Activated T-helper 17 cell treated with anti-CD3 and anti-CD28 coated beads, Interleukin-2, amount 50 U/mL, for 72 hours (primary cell): ENCODE measurements around the gene TSC22D3. TPM values are rescaled to one million over a fixed set of nuclear protein-coding genes. Genes with fewer than 3 reads are reported as not detected.

Experiments
- ATAC-seq: fragments of 150-1000 bp; cut with Tn5 transposase; replicated peaks from 2 replicates; pipeline ENCODE4 v1.10.0; 2021; ENCODE audit warnings: mild to moderate bottlenecking, moderate library complexity
- H3K27ac Mint-ChIP-seq: one replicate; pipeline ENCODE4 v1.8.0; 2022; ENCODE audit warnings: mixed read lengths
- H3K27me3 Mint-ChIP-seq: one replicate; pipeline ENCODE4 v1.8.0; 2022; ENCODE audit warnings: mixed read lengths
- H3K36me3 Mint-ChIP-seq: one replicate; pipeline ENCODE4 v1.8.0; 2022; ENCODE audit warnings: low read depth, mild to moderate bottlenecking, mixed read lengths
- H3K4me1 Mint-ChIP-seq: one replicate; pipeline ENCODE4 v1.8.0; 2022; ENCODE audit warnings: mixed read lengths
- H3K4me3 Mint-ChIP-seq: one replicate; pipeline ENCODE4 v1.8.0; 2022; ENCODE audit warnings: mild to moderate bottlenecking, mixed read lengths
- H3K9me3 Mint-ChIP-seq: one replicate; pipeline ENCODE4 v1.8.0; 2022; ENCODE audit warnings: mixed read lengths
- total RNA-seq, 2 donors: library from RNA; stranded (reverse); gene quantifications; one replicate each; pipeline ENCODE4 v1.2.3, GENCODE V29; 2022

The TSC22D3 gene
- total RNA-seq, 2 donors from 2014 or later, result 49.9 to 199 TPM

- H3K4me1 Mint-ChIP-seq, result no peaks in the 10 kb centered on the region
- H3K9me3 Mint-ChIP-seq, result no peaks in the 10 kb centered on the region
- no peaks in the 10 kb centered on the region for H3K36me3 Mint-ChIP-seq
- no peak overlapping the region for H3K27ac Mint-ChIP-seq
- H3K4me3 Mint-ChIP-seq, result no peak overlapping the region
- H3K27me3 Mint-ChIP-seq, result no peaks in the 10 kb centered on the region
- no peak for ATAC-seq
These were observed 5.8 kb downstream of the TSC22D3 start for GRCh38 chrX:107769581-107770317.

- Mint-ChIP-seq H3K27me3 (no peaks in the 10 kb centered on the region), H3K27ac (no peak overlapping the region), H3K36me3 (no peaks in the 10 kb centered on the region), H3K4me1 (no peaks in the 10 kb centered on the region), H3K4me3 (no peak overlapping the region), H3K9me3 (no peaks in the 10 kb centered on the region)
- no peak for ATAC-seq
These were observed 7.5 kb downstream of the TSC22D3 start for GRCh38 chrX:107768051-107768450.

GRCh38 chrX:107766470-107767150 lies 9.0 kb downstream of the TSC22D3 start:
- H3K9me3 Mint-ChIP-seq, result no peaks in the 10 kb centered on the region
- no peak overlapping the region for H3K4me3 Mint-ChIP-seq
- ATAC-seq, result no peak
- no peaks in the 10 kb centered on the region for H3K4me1 Mint-ChIP-seq
- no peak overlapping the region for H3K27ac Mint-ChIP-seq
- no peaks in the 10 kb centered on the region for H3K27me3 Mint-ChIP-seq
- no peaks in the 10 kb centered on the region for H3K36me3 Mint-ChIP-seq

- Mint-ChIP-seq H3K9me3 (no peaks in the 10 kb centered on the region), H3K4me1 (no peaks in the 10 kb centered on the region), H3K36me3 (no peaks in the 10 kb centered on the region), H3K4me3 (no peak overlapping the region), H3K27ac (no peak overlapping the region), H3K27me3 (no peaks in the 10 kb centered on the region)
- ATAC-seq, result no peak
These were observed 10.6 kb downstream of the TSC22D3 start for GRCh38 chrX:107764845-107765608.

GRCh38 chrX:107763647-107764046 lies 11.9 kb downstream of the TSC22D3 start:
- Mint-ChIP-seq H3K4me3 (no peak overlapping the region), H3K4me1 (no peaks in the 10 kb centered on the region), H3K27ac (no peak overlapping the region), H3K27me3 (no peaks in the 10 kb centered on the region), H3K9me3 (no peaks in the 10 kb centered on the region), H3K36me3 (no peaks in the 10 kb centered on the region)
- no peak for ATAC-seq

GRCh38 chrX:107760304-107761077 lies 15.1 kb downstream of the TSC22D3 start:
- Mint-ChIP-seq H3K9me3 (no peaks in the 10 kb centered on the region), H3K27ac (no peak overlapping the region), H3K4me1 (no peaks in the 10 kb centered on the region), H3K27me3 (no peaks in the 10 kb centered on the region), H3K4me3 (no peak overlapping the region), H3K36me3 (no peaks in the 10 kb centered on the region)
- ATAC-seq, result no peak

- Mint-ChIP-seq H3K27ac (no peak overlapping the region), H3K36me3 (no peaks in the 10 kb centered on the region), H3K4me3 (no peak overlapping the region), H3K4me1 (no peaks in the 10 kb centered on the region), H3K9me3 (no peaks in the 10 kb centered on the region), H3K27me3 (no peaks in the 10 kb centered on the region)
- no peak for ATAC-seq
These were observed 17.3 kb downstream of the TSC22D3 start for GRCh38 chrX:107758231-107758766.

- no peak overlapping the region for H3K4me3 Mint-ChIP-seq
- peak overlapping the region; percentile 46 for H3K27ac Mint-ChIP-seq
- H3K9me3 Mint-ChIP-seq, result no peaks in the 10 kb centered on the region
- no peak for ATAC-seq
- no peaks in the 10 kb centered on the region for H3K4me1 Mint-ChIP-seq
- H3K27me3 Mint-ChIP-seq, result no peaks in the 10 kb centered on the region
- H3K36me3 Mint-ChIP-seq, result no peaks in the 10 kb centered on the region
These were observed 19.9 kb downstream of the TSC22D3 start for GRCh38 chrX:107755721-107756120.

GRCh38 chrX:107753187-107753586 lies 22.4 kb downstream of the TSC22D3 start:
- Mint-ChIP-seq H3K9me3 (no peaks in the 10 kb centered on the region), H3K27me3 (no peaks in the 10 kb centered on the region), H3K27ac (no peak overlapping the region), H3K4me1 (no peaks in the 10 kb centered on the region), H3K36me3 (no peaks in the 10 kb centered on the region), H3K4me3 (no peak overlapping the region)
- ATAC-seq, result no peak

GRCh38 chrX:107752714-107753113 lies 22.9 kb downstream of the TSC22D3 start:
- no peak overlapping the region for H3K4me3 Mint-ChIP-seq

GRCh38 chrX:107752043-107752442 lies 23.5 kb downstream of the TSC22D3 start:
- no peaks in the 10 kb centered on the region for H3K4me1 Mint-ChIP-seq
- H3K27me3 Mint-ChIP-seq, result no peaks in the 10 kb centered on the region
- no peak overlapping the region for H3K27ac Mint-ChIP-seq

More at GRCh38 chrX:107752714-107753113, 22.9 kb downstream of the TSC22D3 start:
- Mint-ChIP-seq H3K4me1 (no peaks in the 10 kb centered on the region), H3K27me3 (no peaks in the 10 kb centered on the region), H3K36me3 (no peaks in the 10 kb centered on the region), H3K27ac (no peak overlapping the region), H3K9me3 (no peaks in the 10 kb centered on the region)
- no peak for ATAC-seq

GRCh38 chrX:107750861-107751445 lies 24.6 kb downstream of the TSC22D3 start:
- Mint-ChIP-seq H3K4me1 (no peaks in the 10 kb centered on the region), H3K4me3 (no peak overlapping the region), H3K27me3 (no peaks in the 10 kb centered on the region), H3K36me3 (no peaks in the 10 kb centered on the region), H3K9me3 (no peaks in the 10 kb centered on the region), H3K27ac (no peak overlapping the region)
- ATAC-seq, result no peak

More at GRCh38 chrX:107752043-107752442, 23.5 kb downstream of the TSC22D3 start:
- Mint-ChIP-seq H3K4me3 (no peak overlapping the region), H3K36me3 (no peaks in the 10 kb centered on the region), H3K9me3 (no peaks in the 10 kb centered on the region)
- ATAC-seq, result no peak

- no peaks in the 10 kb centered on the region for H3K4me1 Mint-ChIP-seq
- no peaks in the 10 kb centered on the region for H3K9me3 Mint-ChIP-seq
- H3K36me3 Mint-ChIP-seq, result no peaks in the 10 kb centered on the region
- no peak for ATAC-seq
- H3K4me3 Mint-ChIP-seq, result no peak overlapping the region
- no peaks in the 10 kb centered on the region for H3K27me3 Mint-ChIP-seq
- H3K27ac Mint-ChIP-seq, result no peak overlapping the region
These were observed 25.3 kb downstream of the TSC22D3 start for GRCh38 chrX:107750263-107750662.

GRCh38 chrX:107748506-107748905 lies 27.1 kb downstream of the TSC22D3 start:
- Mint-ChIP-seq H3K9me3 (no peaks in the 10 kb centered on the region), H3K4me3 (no peak overlapping the region), H3K4me1 (no peaks in the 10 kb centered on the region), H3K27ac (no peak overlapping the region), H3K27me3 (no peaks in the 10 kb centered on the region), H3K36me3 (no peaks in the 10 kb centered on the region)
- no peak for ATAC-seq
